Measurements from ENCODE around the gene KRT77. TPM values are rescaled to one million over a fixed set of nuclear protein-coding genes. Genes with fewer than 3 reads are reported as not detected.
A peak's percentile ranks its signal among the peaks of the same experiment; 100 is the strongest.

The KRT77 gene
- total and polyA plus RNA-seq, 2 experiments from 2014 or later: not detected

DNA sequence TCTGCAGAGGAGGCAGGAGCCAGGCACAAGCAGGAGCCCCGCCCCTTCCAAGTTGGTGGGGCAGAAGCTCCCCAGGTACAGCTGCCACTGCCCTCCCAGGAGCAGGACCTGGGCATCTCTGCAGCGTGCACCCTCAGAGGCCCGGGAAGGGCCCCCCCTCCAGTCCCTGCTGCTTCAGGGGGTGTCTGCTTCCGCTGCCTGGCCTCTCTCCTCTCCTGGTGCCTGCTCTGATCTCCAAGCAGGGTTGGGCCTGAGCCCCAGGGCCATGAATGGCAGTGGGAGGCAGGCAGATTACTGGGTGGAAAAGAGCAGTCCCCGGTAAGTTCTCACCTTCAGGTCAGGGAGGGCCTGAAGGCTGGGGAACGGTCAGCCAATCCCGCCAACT is 38.9 kb upstream of the KRT77 start:
- H4K20me1 ChIP-seq (ENCODE audit: insufficient read depth): no peaks in the 10 kb centered on the region
- no peaks in the 10 kb centered on the region for H3K79me2 ChIP-seq (ENCODE audit: insufficient read depth)
- no peak overlapping the region for H3K27ac ChIP-seq
- TF ChIP-seq EZH2phosphoT487 (IDR thresholded peaks at IDR 0.05; ENCODE audit: insufficient read depth, low read depth) (no peak), EZH2 (IDR thresholded peaks at IDR 0.05; ENCODE audit: insufficient read depth, poor library complexity, severe bottlenecking) (no peak)
- H3K4me2 ChIP-seq (ENCODE audit: unreplicated experiment): no peak overlapping the region
- H3K9me2 ChIP-seq (ENCODE audit: insufficient read depth): no peaks in the 10 kb centered on the region
- no peaks in the 10 kb centered on the region for H3K27me3 ChIP-seq (replicated peaks; ENCODE audit: insufficient read depth)
- H3K36me3 ChIP-seq (ENCODE audit: low read depth): no peaks in the 10 kb centered on the region
- no peak for DNase-seq
- 42 to 53% methylated on average over 3 to 6 of the region's 7 CpGs for WGBS, 2 experiments (ENCODE audit: low coverage in 1 of 2, low lambda C conversion rate in 2 of 2, missing lambda C conversion rate in 2 of 2)
- no peak overlapping the region for H2AFZ ChIP-seq
- in situ Hi-C loops (cut with MboI): no loop called here
- no peaks in the 10 kb centered on the region for H3K9me3 ChIP-seq (ENCODE audit: low read depth)
- no peaks in the 10 kb centered on the region for H3F3A ChIP-seq (ENCODE audit: insufficient read depth)
- H3K4me1 ChIP-seq (ENCODE audit: insufficient read depth): no peaks in the 10 kb centered on the region
- no peak overlapping the region for H3K9ac ChIP-seq
- no peak overlapping the region for H3K4me3 ChIP-seq

DNA sequence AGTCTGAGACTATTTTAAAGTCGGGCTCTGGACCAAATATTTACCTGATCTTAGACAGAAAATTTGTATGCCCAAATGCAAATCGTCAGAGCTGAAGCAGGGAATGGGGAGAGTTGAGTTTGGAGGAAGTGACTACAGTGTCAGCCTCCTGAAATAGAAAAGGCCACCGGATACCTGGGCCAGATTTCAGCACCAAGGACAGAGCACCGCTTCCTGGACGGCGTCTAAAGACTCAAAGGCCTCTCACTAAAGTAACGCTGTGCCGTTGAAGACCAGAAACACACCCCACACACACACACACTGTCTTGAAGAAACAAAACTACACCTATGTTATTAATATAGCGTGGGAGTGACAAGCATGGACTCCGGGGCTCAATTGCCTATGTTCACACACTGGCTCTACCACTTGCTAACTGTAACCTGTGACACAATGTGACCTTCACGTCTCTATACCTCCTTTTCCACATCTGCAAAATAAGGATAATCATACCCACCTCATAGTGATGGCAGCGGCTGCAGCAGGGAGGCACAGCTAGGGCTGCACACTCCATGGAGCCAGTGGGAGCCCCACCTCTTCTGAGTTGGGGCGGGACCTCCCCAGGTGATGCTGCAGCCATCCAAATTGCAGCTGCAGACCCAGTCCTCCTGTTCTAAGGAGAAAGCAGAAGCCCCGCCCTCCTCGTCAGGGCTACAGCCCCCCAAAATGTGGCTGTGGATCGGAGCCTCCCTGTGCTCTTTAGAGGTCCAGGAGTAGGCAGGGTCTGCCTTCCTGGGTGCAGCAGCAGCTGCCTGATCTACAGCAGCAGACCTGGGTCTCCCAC is 38.3 kb upstream of the KRT77 start:
- Histone ChIP-seq H3K4me3 (no peak overlapping the region), H4K20me1 (ENCODE audit: insufficient read depth) (no peaks in the 10 kb centered on the region), H3K4me2 (ENCODE audit: unreplicated experiment) (no peak overlapping the region), H2AFZ (no peak overlapping the region), H3K4me1 (ENCODE audit: insufficient read depth) (no peaks in the 10 kb centered on the region), H3K9me2 (ENCODE audit: insufficient read depth) (no peaks in the 10 kb centered on the region), H3K79me2 (ENCODE audit: insufficient read depth) (no peaks in the 10 kb centered on the region), H3K36me3 (ENCODE audit: low read depth) (no peaks in the 10 kb centered on the region), H3K9ac (no peak overlapping the region), H3F3A (ENCODE audit: insufficient read depth) (no peaks in the 10 kb centered on the region), H3K27me3 (replicated peaks; ENCODE audit: insufficient read depth) (no peaks in the 10 kb centered on the region), H3K9me3 (ENCODE audit: low read depth) (no peaks in the 10 kb centered on the region), H3K27ac (no peak overlapping the region)
- in situ Hi-C loops (cut with MboI): no loop called here
- DNase-seq: peak; percentile 61
- TF ChIP-seq EZH2 (IDR thresholded peaks at IDR 0.05; ENCODE audit: insufficient read depth, poor library complexity, severe bottlenecking) (no peak), EZH2phosphoT487 (IDR thresholded peaks at IDR 0.05; ENCODE audit: insufficient read depth, low read depth) (no peak)
- WGBS, 2 experiments (ENCODE audit: low coverage in 1 of 2, low lambda C conversion rate in 2 of 2, missing lambda C conversion rate in 2 of 2): 11 to 12% methylated on average over 16 of the region's 16 CpGs

DNA sequence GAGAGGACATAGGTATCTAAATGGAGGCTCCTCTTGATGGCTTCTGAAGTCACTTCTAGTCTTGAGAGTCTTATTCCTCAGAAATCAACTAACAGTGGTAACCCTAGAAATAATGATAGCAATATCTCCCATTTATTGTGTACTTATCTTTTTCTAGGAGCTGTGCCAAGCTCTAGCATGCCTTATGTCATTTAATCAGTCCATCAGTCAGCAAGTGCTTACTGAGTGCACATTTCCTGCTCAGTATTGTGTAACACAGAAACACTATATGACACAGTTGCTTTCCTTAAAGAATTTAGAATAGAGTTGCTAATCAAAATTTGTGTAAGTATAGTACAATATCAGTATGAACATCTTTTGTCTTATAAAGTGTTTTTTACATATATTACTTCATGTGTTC is 37.3 kb upstream of the KRT77 start:
- H3K27me3 ChIP-seq (replicated peaks; ENCODE audit: insufficient read depth): no peaks in the 10 kb centered on the region
- no peak overlapping the region for H3K4me3 ChIP-seq
- H3F3A ChIP-seq (ENCODE audit: insufficient read depth): no peaks in the 10 kb centered on the region
- no peaks in the 10 kb centered on the region for H3K4me1 ChIP-seq (ENCODE audit: insufficient read depth)
- H4K20me1 ChIP-seq (ENCODE audit: insufficient read depth): no peaks in the 10 kb centered on the region
- TF ChIP-seq EZH2 (IDR thresholded peaks at IDR 0.05; ENCODE audit: insufficient read depth, poor library complexity, severe bottlenecking): no peak
- TF ChIP-seq EZH2phosphoT487 (IDR thresholded peaks at IDR 0.05; ENCODE audit: insufficient read depth, low read depth): no peak
- H3K9ac ChIP-seq: no peak overlapping the region
- H3K9me3 ChIP-seq (ENCODE audit: low read depth): no peaks in the 10 kb centered on the region
- no peak for DNase-seq
- no peak overlapping the region for H3K4me2 ChIP-seq (ENCODE audit: unreplicated experiment)
- H3K9me2 ChIP-seq (ENCODE audit: insufficient read depth): no peaks in the 10 kb centered on the region
- no peak overlapping the region for H3K27ac ChIP-seq
- H2AFZ ChIP-seq: no peak overlapping the region
- H3K79me2 ChIP-seq (ENCODE audit: insufficient read depth): no peaks in the 10 kb centered on the region
- H3K36me3 ChIP-seq (ENCODE audit: low read depth): no peaks in the 10 kb centered on the region
- in situ Hi-C loops (cut with MboI): no loop called here

DNA sequence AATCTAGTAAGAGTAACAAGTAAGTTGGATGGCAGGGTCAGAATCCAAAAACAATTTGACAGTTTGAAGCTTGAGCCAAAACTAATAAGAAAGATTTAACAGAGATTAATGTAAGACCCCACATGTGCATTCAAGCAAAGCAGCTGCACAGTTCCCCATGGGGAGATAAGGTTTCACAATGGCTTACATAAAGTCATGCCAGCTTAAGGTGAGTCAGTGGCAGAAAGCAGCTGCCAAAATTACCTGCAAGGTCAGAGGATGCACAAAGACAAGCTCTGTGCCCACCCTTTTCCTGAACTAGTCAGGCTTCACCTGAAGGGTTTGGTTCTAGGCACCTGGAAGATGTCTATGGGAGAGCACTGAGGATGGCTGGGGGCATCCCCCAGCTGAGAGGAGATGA is 36.6 kb upstream of the KRT77 start:
- Histone ChIP-seq H2AFZ (no peak overlapping the region), H3F3A (ENCODE audit: insufficient read depth) (no peaks in the 10 kb centered on the region), H3K9me2 (ENCODE audit: insufficient read depth) (no peaks in the 10 kb centered on the region), H3K9ac (no peak overlapping the region), H3K27ac (no peak overlapping the region), H3K4me1 (ENCODE audit: insufficient read depth) (no peaks in the 10 kb centered on the region), H3K4me2 (ENCODE audit: unreplicated experiment) (no peak overlapping the region), H3K9me3 (ENCODE audit: low read depth) (no peaks in the 10 kb centered on the region), H3K79me2 (ENCODE audit: insufficient read depth) (no peaks in the 10 kb centered on the region), H3K27me3 (replicated peaks; ENCODE audit: insufficient read depth) (no peaks in the 10 kb centered on the region), H3K4me3 (no peak overlapping the region), H4K20me1 (ENCODE audit: insufficient read depth) (no peaks in the 10 kb centered on the region), H3K36me3 (ENCODE audit: low read depth) (no peaks in the 10 kb centered on the region)
- no peak for DNase-seq
- in situ Hi-C loops (cut with MboI): no loop called here
- TF ChIP-seq EZH2phosphoT487 (IDR thresholded peaks at IDR 0.05; ENCODE audit: insufficient read depth, low read depth) (no peak), EZH2 (IDR thresholded peaks at IDR 0.05; ENCODE audit: insufficient read depth, poor library complexity, severe bottlenecking) (no peak)
